ENCODE measurements around the gene PBX1. TPM values are rescaled to one million over a fixed set of nuclear protein-coding genes. Genes with fewer than 3 reads are reported as not detected.

PBX1 gene
- total RNA-seq, 4 donors from 2014 or later = 15.2 to 48.6 (median 23.5) TPM

DNA sequence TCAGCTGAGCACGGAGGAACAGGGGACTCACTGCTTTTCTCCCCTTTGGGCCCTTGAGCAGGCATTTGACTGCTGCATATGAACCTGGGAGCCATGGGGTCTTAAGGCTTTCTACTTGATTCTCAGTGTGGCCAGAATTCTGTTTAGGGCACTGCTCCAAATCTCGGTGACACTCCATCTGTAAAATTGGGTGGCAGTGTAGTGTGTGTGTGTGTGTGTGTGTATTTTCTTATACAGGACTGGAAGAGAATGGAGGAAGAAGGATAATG is 162.2 kb downstream of the PBX1 start:
- intact Hi-C loops (cut with DNase I) = no loop called here
- Histone ChIP-seq H3K4me3 (no peak overlapping the region), H3K27me3 (no peaks in the 10 kb centered on the region), H3K36me3 (no peaks in the 10 kb centered on the region), H3K4me1 (peaks cover 23 to 99% (median 46%) of the 10 kb centered on the region in 3 donors), H3K27ac (peak overlapping the region in 3 of 4 donors; percentile 42 to 69 (median 48)), H3K9me3 (no peaks in the 10 kb centered on the region)
- WGBS, 2 donors = 16 to 26% methylated on average over 2 of the region's 2 CpGs
- no peak for TF ChIP-seq POLR2A (IDR thresholded peaks at IDR 0.05)
- TF ChIP-seq, protein P1, sequence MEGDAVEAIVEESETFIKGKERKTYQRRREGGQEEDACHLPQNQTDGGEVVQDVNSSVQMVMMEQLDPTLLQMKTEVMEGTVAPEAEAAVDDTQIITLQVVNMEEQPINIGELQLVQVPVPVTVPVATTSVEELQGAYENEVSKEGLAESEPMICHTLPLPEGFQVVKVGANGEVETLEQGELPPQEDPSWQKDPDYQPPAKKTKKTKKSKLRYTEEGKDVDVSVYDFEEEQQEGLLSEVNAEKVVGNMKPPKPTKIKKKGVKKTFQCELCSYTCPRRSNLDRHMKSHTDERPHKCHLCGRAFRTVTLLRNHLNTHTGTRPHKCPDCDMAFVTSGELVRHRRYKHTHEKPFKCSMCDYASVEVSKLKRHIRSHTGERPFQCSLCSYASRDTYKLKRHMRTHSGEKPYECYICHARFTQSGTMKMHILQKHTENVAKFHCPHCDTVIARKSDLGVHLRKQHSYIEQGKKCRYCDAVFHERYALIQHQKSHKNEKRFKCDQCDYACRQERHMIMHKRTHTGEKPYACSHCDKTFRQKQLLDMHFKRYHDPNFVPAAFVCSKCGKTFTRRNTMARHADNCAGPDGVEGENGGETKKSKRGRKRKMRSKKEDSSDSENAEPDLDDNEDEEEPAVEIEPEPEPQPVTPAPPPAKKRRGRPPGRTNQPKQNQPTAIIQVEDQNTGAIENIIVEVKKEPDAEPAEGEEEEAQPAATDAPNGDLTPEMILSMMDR (IDR thresholded peaks at IDR 0.05) = no peak
- DNase-seq = no peak

DNA sequence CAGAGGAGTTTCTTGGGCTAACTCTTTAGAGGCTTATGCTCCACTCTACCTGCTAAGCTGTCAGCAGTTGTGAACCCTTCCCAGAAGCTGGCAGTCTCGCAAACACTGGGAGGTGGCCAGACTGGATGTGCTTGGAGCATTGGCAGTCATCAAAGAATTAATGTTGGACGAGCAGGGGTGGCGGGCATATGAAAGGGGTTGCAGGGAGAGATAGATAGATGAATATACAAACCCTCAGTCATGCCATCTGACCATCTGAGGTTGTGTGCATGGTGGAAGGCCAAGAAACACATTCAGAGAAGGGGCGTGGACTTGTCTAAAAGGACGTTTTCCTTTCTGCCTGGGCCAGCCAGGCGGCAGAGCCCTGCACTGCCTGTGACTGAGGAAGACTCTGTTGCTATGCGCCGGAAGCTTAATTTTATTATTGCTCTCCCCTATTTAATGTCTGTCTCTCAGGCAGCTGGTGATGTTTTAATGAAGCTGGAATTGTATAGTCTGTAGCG is 164.4 kb downstream of the PBX1 start:
- intact Hi-C loops (cut with DNase I) = no loop called here
- no peaks in the 10 kb centered on the region for H3K27me3 ChIP-seq
- no peak for DNase-seq
- H3K4me3 ChIP-seq = no peak overlapping the region
- no peaks in the 10 kb centered on the region for H3K36me3 ChIP-seq
- no peak for TF ChIP-seq POLR2A (IDR thresholded peaks at IDR 0.05)
- TF ChIP-seq, protein P1 (IDR thresholded peaks at IDR 0.05) = peak in 2 of 6 experiments; percentile 3 to 12
- WGBS, 2 donors = 35 to 41% methylated on average over 9 of the region's 9 CpGs
- H3K9me3 ChIP-seq = no peaks in the 10 kb centered on the region
- peaks cover 20 to 87% (median 46%) of the 10 kb centered on the region in 3 donors for H3K4me1 ChIP-seq
- H3K27ac ChIP-seq = peak overlapping the region in 2 of 4 donors; percentile 7 to 35

DNA sequence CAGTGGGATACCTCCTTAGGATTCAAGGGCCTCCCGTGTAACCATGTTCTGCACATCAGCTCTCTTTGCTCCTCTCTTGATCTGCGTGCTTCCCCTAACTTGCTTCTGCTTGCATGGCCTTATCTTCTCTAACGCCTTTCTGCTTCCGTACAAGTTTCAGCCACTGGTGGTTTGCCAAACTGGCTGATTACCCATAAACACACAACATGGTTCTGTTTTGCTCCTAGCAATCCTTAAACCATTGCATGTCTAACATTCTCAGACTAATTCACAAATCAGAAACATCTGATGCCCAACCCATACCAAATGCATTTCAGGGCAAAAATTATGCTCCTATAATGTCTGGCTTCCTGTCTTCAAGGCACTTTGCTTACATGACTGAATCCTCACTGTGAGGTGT is 166.4 kb downstream of the PBX1 start:
- H3K4me1 ChIP-seq = peaks cover 15 to 66% (median 32%) of the 10 kb centered on the region in 3 donors
- peak overlapping the region in 3 of 4 donors; percentile 5 to 36 (median 24) for H3K27ac ChIP-seq
- intact Hi-C loops (cut with DNase I) = no loop called here
- TF ChIP-seq, protein P1 (IDR thresholded peaks at IDR 0.05) = no peak
- no peak for TF ChIP-seq POLR2A (IDR thresholded peaks at IDR 0.05)
- no peaks in the 10 kb centered on the region for H3K9me3 ChIP-seq
- WGBS, 2 donors = 20 to 34% methylated on average over 4 of the region's 4 CpGs
- no peak for DNase-seq
- H3K36me3 ChIP-seq = no peaks in the 10 kb centered on the region
- no peak overlapping the region for H3K4me3 ChIP-seq
- no peaks in the 10 kb centered on the region for H3K27me3 ChIP-seq

DNA sequence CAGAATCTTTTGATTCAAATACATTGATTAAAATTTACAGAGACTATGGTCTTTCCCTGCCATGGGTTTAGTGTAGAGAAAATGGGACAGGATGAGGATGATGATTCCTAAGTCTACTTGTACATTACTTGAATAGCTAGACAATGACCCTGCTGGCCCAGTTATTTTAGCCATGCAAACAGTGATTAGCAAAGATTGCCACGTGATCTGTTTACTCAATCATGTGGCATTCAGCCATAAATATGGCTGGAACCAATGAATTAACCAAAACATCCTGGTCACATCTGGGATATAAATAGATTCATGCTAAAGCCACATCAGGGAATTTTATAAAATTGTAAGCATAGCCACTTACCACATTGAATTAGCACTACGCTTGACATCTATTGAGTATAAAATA is 167.3 kb downstream of the PBX1 start:
- Histone ChIP-seq H3K4me3 (no peak overlapping the region), H3K9me3 (no peaks in the 10 kb centered on the region), H3K4me1 (peaks cover 8 to 58% (median 24%) of the 10 kb centered on the region in 3 donors), H3K27ac (peak overlapping the region in 2 of 4 donors; percentile 5 to 36), H3K36me3 (no peaks in the 10 kb centered on the region), H3K27me3 (no peaks in the 10 kb centered on the region)
- DNase-seq = no peak
- 43 to 47% methylated on average over 2 of the region's 2 CpGs for WGBS, 2 donors
- intact Hi-C loops (cut with DNase I) = no loop called here
- TF ChIP-seq POLR2A (IDR thresholded peaks at IDR 0.05) = no peak
- TF ChIP-seq, protein P1 (IDR thresholded peaks at IDR 0.05) = no peak

DNA sequence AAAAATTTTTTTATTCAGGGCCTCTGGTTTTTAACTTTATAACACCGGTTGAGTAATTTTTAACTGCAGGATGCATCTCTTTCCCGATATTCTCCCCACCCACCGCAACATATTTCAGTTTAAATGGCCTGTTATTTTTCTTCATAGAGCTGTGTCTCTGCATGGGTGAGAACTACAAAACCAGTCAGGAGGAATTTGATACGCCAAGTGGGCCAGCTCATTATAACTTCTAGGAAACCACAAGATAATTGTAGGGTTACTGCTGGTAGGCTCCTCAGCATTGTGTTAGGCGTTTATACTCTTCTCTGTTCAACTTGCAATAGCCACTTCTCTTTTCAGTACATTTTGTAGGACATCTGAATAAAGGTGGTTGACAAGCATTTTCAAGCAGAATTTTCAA is 169.7 kb downstream of the PBX1 start:
- peaks cover 0 to 41% (median 15%) of the 10 kb centered on the region in 3 donors for H3K4me1 ChIP-seq
- no peak for DNase-seq
- no peaks in the 10 kb centered on the region for H3K27me3 ChIP-seq
- 81 to 83% methylated on average over 5 of the region's 5 CpGs for WGBS, 2 donors
- intact Hi-C loops (cut with DNase I) = no loop called here
- no peaks in the 10 kb centered on the region for H3K36me3 ChIP-seq
- H3K4me3 ChIP-seq = no peak overlapping the region
- no peaks in the 10 kb centered on the region for H3K9me3 ChIP-seq
- H3K27ac ChIP-seq = no peak overlapping the region
- no peak for TF ChIP-seq POLR2A (IDR thresholded peaks at IDR 0.05)
- TF ChIP-seq, protein P1 (IDR thresholded peaks at IDR 0.05) = no peak

Data from esophagus squamous epithelium (tissue), 5 donors.